Stimulated activated naive CD8-positive, alpha-beta T cell treated with anti-CD3 and anti-CD28 coated beads, Interleukin-15, amount 100 ng/mL, for 72 hours (primary cell): ENCODE measurements around the gene PARG.
"Not testable (repeated sequence)": the region's sequence is repeated elsewhere in the genome, so short reads cannot be mapped to it uniquely, and the experiment has no call there.

ENCODE experiments used
- ATAC-seq: fragments of 150-1000 bp; cut with Tn5 transposase; 2 replicates; pipeline ENCODE4 v1.10.0; 2021; ENCODE audit warnings: mild to moderate bottlenecking, moderate library complexity
- DNase-seq, 2 donors: peaks; one replicate each; pipeline ENCODE4 v3.0.0; 2021 to 2022
- H3K27ac Mint-ChIP-seq, 2 donors: one replicate each; pipeline ENCODE4 v1.8.0; 2022; ENCODE audit warnings: mild to moderate bottlenecking in 2 of 2, mixed read lengths in 2 of 2, moderate library complexity in 2 of 2
- H3K27me3 Mint-ChIP-seq: one replicate; pipeline ENCODE4 v1.8.0; 2022; ENCODE audit warnings: mixed read lengths
- H3K4me1 Mint-ChIP-seq: one replicate; pipeline ENCODE4 v1.8.0; 2022; ENCODE audit warnings: mild to moderate bottlenecking, mixed read lengths
- H3K4me3 Mint-ChIP-seq, 2 donors: one replicate each; pipeline ENCODE4 v1.8.0; 2022; ENCODE audit warnings: mild to moderate bottlenecking in 2 of 2, mixed read lengths in 2 of 2, moderate library complexity in 1 of 2
- H3K9me3 Mint-ChIP-seq, 2 donors: one replicate each; pipeline ENCODE4 v1.8.0; 2022; ENCODE audit warnings: mixed read lengths in 2 of 2

The PARG gene

GRCh38 chr10:49941447-49942338 is at the start of gene PARG, which contains the start of gene TIMM23B:
PARG (minus strand) TSS chr10:49942027; CDS start chr10:49941725, 302 bp downstream.
TIMM23B (plus strand) TSS chr10:49942053; CDS start chr10:49942195, 142 bp downstream.
- DNase-seq (peak; percentile 71 to 80), ATAC-seq (peak; percentile 93)
- H3K4me3 Mint-ChIP-seq = peak within 1 kb of the TSS; percentile 99 to 100
- peaks cover 28% of the 10 kb centered on the region for H3K4me1 Mint-ChIP-seq
- H3K27me3 Mint-ChIP-seq, H3K9me3 Mint-ChIP-seq: not testable (repeated sequence)
- H3K27ac Mint-ChIP-seq = peak within 1 kb of the TSS; percentile 95 to 98

GRCh38 chr10:49988376-49988775 is 46.5 kb upstream of the PARG start, which contains the start of gene AGAP6:
AGAP6 (plus strand) TSS chr10:49988406; CDS start chr10:49988716, 310 bp downstream.
- not testable (repeated sequence) for H3K9me3 Mint-ChIP-seq, DNase-seq, H3K4me3 Mint-ChIP-seq, ATAC-seq, H3K27me3 Mint-ChIP-seq, H3K4me1 Mint-ChIP-seq
- peak within 1 kb of the TSS in 1 of 2 donors; percentile 91 for H3K27ac Mint-ChIP-seq

GRCh38 chr10:49987207-49987606 is 45.4 kb upstream of the PARG start:
- not testable (repeated sequence) for DNase-seq

GRCh38 chr10:49977756-49978155 is 35.9 kb upstream of the PARG start:
- not testable (repeated sequence) for H3K4me3 Mint-ChIP-seq, H3K4me1 Mint-ChIP-seq, DNase-seq, H3K27ac Mint-ChIP-seq, ATAC-seq, H3K9me3 Mint-ChIP-seq, H3K27me3 Mint-ChIP-seq

More at GRCh38 chr10:49987207-49987606, 45.4 kb upstream of the PARG start:
- H3K9me3 Mint-ChIP-seq, H3K27me3 Mint-ChIP-seq, H3K4me3 Mint-ChIP-seq, H3K4me1 Mint-ChIP-seq, H3K27ac Mint-ChIP-seq, ATAC-seq: not testable (repeated sequence)

GRCh38 chr10:49972094-49972493 is 30.3 kb upstream of the PARG start:
- not testable (repeated sequence) for H3K4me1 Mint-ChIP-seq, H3K4me3 Mint-ChIP-seq, H3K27ac Mint-ChIP-seq, H3K9me3 Mint-ChIP-seq, H3K27me3 Mint-ChIP-seq, DNase-seq, ATAC-seq

- H3K27me3 Mint-ChIP-seq, H3K4me1 Mint-ChIP-seq, ATAC-seq, DNase-seq, H3K4me3 Mint-ChIP-seq, H3K9me3 Mint-ChIP-seq, H3K27ac Mint-ChIP-seq: not testable (repeated sequence)
Measured at GRCh38 chr10:49971466-49971865, 29.6 kb upstream of the PARG start.

- not testable (repeated sequence) for ATAC-seq, H3K9me3 Mint-ChIP-seq, H3K27me3 Mint-ChIP-seq, DNase-seq, H3K4me1 Mint-ChIP-seq, H3K27ac Mint-ChIP-seq, H3K4me3 Mint-ChIP-seq
Measured at GRCh38 chr10:49970331-49970857, 28.6 kb upstream of the PARG start.

GRCh38 chr10:49953122-49953521 is 11.3 kb upstream of the PARG start:
- not testable (repeated sequence) for H3K4me3 Mint-ChIP-seq, ATAC-seq, H3K27ac Mint-ChIP-seq, H3K27me3 Mint-ChIP-seq, DNase-seq, H3K4me1 Mint-ChIP-seq, H3K9me3 Mint-ChIP-seq

GRCh38 chr10:49952006-49952405 is 10.2 kb upstream of the PARG start:
- not testable (repeated sequence) for H3K4me1 Mint-ChIP-seq, DNase-seq, H3K27me3 Mint-ChIP-seq, H3K4me3 Mint-ChIP-seq, H3K27ac Mint-ChIP-seq, H3K9me3 Mint-ChIP-seq, ATAC-seq

- H3K4me3 Mint-ChIP-seq, H3K9me3 Mint-ChIP-seq, DNase-seq, H3K4me1 Mint-ChIP-seq, H3K27ac Mint-ChIP-seq, ATAC-seq, H3K27me3 Mint-ChIP-seq: not testable (repeated sequence)
Measured at GRCh38 chr10:49948737-49949136, 6.9 kb upstream of the PARG start.

- not testable (repeated sequence) for H3K4me3 Mint-ChIP-seq, H3K27ac Mint-ChIP-seq, H3K27me3 Mint-ChIP-seq, H3K4me1 Mint-ChIP-seq, H3K9me3 Mint-ChIP-seq, DNase-seq, ATAC-seq
Measured at GRCh38 chr10:49948142-49948541, 6.3 kb upstream of the PARG start.

- ATAC-seq, H3K9me3 Mint-ChIP-seq, DNase-seq, H3K27me3 Mint-ChIP-seq: not testable (repeated sequence)
- peaks cover 28% of the 10 kb centered on the region for H3K4me1 Mint-ChIP-seq
- H3K27ac Mint-ChIP-seq = peak overlapping the region in 1 of 2 donors; percentile 45
- H3K4me3 Mint-ChIP-seq = peak overlapping the region; percentile 1 to 3
Measured at GRCh38 chr10:49943607-49944006, 1.8 kb upstream of the PARG start.

GRCh38 chr10:49942339-49942705 is 495 bp upstream of the PARG start:
- not testable (repeated sequence) for H3K27me3 Mint-ChIP-seq, H3K9me3 Mint-ChIP-seq, DNase-seq
- Mint-ChIP-seq H3K4me3 (peak overlapping the region; percentile 99 to 100), H3K4me1 (peaks cover 28% of the 10 kb centered on the region), H3K27ac (peak overlapping the region; percentile 95 to 98)
- ATAC-seq = peak; percentile 19

GRCh38 chr10:49931959-49932728 is 9.7 kb downstream of the PARG start:
- DNase-seq, H3K4me3 Mint-ChIP-seq, H3K9me3 Mint-ChIP-seq, H3K27me3 Mint-ChIP-seq, H3K4me1 Mint-ChIP-seq: not testable (repeated sequence)
- peak overlapping the region; percentile 48 to 81 for H3K27ac Mint-ChIP-seq
- ATAC-seq = peak; percentile 61

GRCh38 chr10:49931276-49931675 is 10.6 kb downstream of the PARG start:
- not testable (repeated sequence) for DNase-seq, H3K4me1 Mint-ChIP-seq, ATAC-seq, H3K4me3 Mint-ChIP-seq, H3K27me3 Mint-ChIP-seq, H3K9me3 Mint-ChIP-seq
- H3K27ac Mint-ChIP-seq = peak overlapping the region in 1 of 2 donors; percentile 59
